Measurements from ENCODE around the gene FKBP2. TPM values are rescaled to one million over a fixed set of nuclear protein-coding genes. Genes with fewer than 3 reads are reported as not detected.
A peak's percentile ranks its signal among the peaks of the same experiment; 100 is the strongest.

FKBP2 gene
- polyA plus RNA-seq, 4 donors, result 76.2 to 109 (median 85.7) TPM

DNA sequence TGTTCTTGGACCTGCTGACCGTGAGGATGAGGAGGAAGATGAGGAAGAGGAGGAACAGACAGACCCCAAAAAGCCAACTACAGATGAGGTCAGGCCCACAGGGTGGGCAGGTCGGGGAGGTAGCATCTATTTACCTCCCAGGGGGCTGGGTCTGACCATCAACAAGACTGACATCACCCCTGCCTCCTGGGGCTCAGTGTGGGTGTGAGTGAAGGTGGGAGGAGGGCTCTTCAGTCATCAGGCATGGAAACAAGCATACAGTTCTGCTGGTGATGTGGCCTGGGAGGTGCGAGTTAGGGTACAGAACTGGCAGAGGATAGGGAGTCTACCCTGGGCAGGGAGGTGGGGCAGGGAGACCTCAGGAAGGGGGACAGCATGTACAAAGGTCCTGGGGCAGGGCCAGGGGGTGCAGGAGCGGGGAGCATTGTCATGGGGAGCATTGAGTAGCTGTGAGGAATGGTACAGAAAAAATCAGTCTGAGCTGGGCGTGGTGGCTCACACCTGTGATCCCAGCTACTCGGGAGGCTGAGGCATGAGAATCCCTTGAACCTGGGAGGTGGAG, 19.3 kb downstream of the FKBP2 start:
- no peak for DNase-seq (ENCODE audit: low read depth in 4 of 4, low spot score in 3 of 4)

GRCh38 chr11:64261556-64262080, 20.7 kb downstream of the FKBP2 start:
- DNase-seq (ENCODE audit: low read depth in 4 of 4, low spot score in 3 of 4), result no peak

DNA sequence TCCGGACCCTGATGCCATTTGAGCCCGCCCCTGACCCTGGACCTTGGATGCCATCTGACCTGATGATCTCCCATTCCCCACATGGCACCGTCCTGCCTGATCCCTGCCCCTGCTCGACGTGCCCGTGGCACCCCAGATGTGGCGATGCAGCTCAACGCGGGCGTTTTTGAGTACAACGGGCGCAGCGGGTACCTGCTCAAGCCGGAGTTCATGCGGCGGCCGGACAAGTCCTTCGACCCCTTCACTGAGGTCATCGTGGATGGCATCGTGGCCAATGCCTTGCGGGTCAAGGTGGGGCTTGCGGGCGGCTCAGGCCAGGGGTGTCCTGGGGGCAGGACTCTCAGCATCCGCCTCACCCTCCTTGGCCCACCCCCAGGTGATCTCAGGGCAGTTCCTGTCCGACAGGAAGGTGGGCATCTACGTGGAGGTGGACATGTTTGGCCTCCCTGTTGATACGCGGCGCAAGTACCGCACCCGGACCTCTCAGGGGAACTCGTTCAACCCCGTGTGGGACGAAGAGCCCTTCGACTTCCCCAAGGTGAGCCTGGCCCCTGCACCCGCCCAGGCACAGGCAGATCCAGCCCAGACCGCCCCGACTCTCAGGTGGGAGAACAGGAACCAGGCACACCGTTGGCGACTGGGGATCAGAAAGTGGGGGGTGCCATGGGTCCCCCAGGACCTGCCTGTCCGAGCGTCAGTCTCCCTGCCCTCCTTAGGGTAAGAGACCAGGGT, 21.5 kb downstream of the FKBP2 start:
- no peak for DNase-seq (ENCODE audit: low read depth in 4 of 4, low spot score in 3 of 4)

DNA sequence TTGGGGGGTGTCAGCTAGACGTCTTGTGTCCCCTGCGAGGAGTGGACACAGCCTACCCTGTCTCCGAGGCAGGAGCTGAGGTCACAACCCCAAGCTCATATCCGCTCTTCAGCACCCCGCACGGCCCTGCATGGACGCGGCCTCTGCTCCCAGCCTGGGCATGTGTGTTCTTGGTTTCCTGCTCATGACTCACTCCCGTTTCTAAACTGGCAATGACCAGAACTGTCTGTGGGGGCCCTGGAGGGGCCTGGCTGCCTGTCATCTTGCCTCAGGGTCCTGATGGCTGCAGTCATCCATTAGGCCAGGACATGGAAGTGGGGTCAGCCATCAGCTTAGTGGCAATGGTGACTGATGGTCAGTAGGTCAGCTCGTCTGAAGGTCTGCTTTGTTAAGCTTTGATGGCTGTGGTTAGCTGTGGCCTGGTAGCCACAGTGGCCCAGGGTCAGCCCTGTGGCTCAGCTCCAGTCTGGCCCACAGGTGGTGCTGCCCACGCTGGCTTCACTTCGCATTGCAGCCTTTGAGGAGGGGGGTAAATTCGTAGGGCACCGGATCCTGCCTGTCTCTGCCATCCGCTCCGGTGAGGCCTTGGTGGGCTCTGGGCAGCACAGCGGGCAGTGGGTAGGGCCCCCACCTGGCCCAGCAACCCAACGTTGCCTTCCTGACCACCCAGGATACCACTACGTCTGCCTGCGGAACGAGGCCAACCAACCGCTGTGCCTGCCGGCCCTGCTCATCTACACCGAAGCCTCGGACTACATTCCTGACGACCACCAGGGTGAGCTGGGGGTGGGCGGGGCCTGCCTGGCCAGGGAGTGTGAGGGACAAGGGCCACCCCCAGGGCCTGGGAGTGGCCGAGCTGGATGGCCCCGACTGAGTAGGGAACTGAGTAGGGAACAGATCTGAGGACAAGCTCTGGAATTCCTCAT, 22.4 kb downstream of the FKBP2 start:
- no peak for DNase-seq (ENCODE audit: low read depth in 4 of 4, low spot score in 3 of 4)

- no peak for DNase-seq (ENCODE audit: low read depth in 4 of 4, low spot score in 3 of 4)
Observed at GRCh38 chr11:64263947-64264317, 23.0 kb downstream of the FKBP2 start.

GRCh38 chr11:64264371-64264852, 23.5 kb downstream of the FKBP2 start:
- no peak for DNase-seq (ENCODE audit: low read depth in 4 of 4, low spot score in 3 of 4)

DNA sequence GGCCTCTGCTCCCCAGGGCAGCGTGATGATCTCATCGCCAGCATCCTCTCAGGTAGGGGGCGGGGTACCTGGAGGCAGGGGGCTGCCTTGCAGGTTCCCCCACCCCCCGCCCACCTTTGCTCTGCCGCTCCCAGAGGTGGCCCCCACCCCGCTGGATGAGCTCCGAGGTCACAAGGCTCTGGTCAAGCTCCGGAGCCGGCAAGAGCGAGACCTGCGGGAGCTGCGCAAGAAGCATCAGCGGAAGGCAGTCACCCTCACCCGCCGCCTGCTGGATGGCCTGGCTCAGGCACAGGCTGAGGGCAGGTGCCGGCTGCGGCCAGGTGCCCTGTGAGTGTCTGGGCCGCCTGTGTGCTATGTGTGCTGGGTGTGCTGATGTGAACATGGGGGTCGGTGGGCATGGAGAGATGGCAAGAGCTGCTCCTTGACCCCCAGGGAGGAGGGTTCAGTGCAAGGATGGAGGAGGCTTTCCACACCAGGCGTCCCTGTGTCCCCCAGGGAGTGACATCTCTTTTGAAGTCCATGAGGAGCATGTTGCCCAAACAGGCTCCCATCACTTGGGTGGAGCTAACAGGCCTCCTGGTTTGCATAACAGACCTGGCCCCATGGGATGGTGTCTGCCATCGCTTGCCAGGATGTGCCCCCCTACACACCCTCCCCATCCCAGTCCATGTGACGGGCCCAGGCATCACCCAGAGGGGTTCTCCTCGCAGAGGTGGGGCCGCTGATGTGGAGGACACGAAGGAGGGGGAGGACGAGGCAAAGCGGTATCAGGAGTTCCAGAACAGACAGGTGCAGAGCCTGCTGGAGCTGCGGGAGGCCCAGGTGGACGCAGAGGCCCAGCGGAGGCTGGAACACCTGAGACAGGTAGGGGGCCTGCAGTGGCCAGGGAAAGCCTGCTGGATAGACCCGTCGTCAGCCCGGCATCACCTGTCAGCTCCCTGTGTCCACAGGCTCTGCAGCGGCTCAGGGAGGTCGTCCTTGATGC, 24.6 kb downstream of the FKBP2 start:
- DNase-seq (ENCODE audit: low read depth in 4 of 4, low spot score in 3 of 4), result no peak

DNA sequence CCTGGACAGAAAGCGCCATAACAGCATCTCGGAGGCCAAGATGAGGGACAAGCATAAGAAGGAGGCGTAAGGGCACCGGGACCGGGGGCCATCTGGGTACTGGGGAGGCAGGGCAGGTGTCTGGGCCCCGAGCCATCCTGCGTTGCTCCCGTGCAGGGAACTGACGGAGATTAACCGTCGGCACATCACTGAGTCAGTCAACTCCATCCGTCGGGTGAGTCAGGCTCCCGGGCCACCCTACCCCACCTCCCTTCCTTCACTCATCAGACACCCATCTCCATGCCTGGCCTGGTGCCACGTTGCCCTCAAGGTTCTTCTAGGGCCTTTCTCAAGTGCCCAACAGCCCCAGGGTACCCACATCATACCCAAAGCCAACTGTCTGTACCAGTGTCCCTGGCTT, 25.4 kb downstream of the FKBP2 start:
- DNase-seq (ENCODE audit: low read depth in 4 of 4, low spot score in 3 of 4), result no peak

GRCh38 chr11:64267207-64267945, 26.5 kb downstream of the FKBP2 start:
- no peak for DNase-seq (ENCODE audit: low read depth in 4 of 4, low spot score in 3 of 4)

GRCh38 chr11:64268025-64268892, 27.4 kb downstream of the FKBP2 start:
- no peak for DNase-seq (ENCODE audit: low read depth in 4 of 4, low spot score in 3 of 4)

DNA sequence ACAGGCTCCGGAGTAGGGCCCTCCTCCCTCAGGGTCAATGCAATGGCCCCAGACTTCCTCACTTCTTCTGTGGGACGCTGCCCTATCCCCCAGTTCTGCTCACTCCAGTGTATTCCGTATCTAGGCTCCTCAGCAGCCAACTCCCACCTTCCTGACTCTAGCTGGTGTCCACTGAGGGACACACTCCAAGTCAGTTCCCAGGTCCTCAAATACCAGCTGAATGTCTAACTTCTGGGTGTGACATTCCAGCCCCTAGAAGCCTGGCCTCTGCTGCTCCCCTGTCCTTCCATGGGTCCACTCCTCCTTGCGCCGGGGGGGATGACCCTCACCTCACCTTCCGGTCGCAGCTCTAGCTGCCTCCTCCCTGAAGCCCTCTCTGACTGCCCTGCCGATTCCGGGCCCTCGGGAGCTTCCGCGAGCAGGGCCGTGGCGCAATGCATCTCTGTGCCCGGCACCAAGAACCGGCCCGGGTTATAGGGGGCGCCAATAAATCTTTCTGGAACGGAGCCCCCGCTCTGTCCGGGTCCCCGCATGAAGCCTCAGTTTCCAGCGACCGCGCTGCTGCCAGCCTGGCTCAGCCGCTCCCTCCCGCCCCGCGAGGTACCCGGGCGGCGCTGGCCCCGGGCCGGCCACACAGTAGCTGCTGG, 28.1 kb downstream of the FKBP2 start:
- DNase-seq (ENCODE audit: low read depth in 4 of 4, low spot score in 3 of 4), result no peak

- peak; percentile 98 to 99 (median 98) for DNase-seq (ENCODE audit: low read depth in 4 of 4, low spot score in 3 of 4)
Observed at GRCh38 chr11:64269540-64270220, 28.8 kb downstream of the FKBP2 start.

DNA sequence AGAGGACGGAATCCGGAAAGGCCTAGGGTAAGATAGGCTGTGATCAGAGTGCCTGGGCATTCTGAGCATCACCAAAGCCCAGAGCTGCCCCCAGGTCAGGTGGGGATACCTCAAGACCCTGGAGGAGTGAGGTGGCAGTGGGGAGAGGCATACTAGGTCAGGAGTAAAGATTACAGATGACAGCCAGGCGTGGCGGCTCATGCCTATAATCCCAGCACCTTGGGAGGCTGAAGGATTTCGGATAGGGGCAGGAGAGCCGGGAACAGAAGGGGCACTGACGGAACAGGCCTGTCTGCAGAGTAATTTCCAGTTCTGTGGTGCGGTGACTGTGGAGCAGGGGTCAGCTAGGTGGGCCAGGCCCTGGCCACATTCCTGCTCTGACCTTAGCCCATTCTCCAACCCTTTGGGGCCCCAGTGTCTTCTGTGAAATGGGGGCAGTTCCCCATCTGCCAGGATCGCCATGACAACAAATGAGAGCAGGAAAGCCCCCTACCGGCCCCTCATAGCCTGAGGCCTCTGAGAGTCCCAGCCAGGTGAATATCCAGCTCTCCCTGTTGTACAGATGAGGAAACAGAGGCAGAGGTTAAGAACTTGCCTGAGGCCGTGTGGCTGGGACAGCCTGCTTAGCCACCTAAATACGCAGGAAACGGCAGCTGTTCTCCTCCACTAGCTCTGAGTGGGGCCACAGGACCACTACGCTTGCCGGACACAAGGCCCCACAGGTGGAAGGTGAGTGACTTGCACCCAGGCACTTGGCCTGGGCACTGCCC, 34.3 kb downstream of the FKBP2 start:
- no peak for DNase-seq (ENCODE audit: low read depth in 4 of 4, low spot score in 3 of 4)

GRCh38 chr11:64275841-64276240, 34.9 kb downstream of the FKBP2 start:
- DNase-seq (ENCODE audit: low read depth in 4 of 4, low spot score in 3 of 4), result no peak

- DNase-seq (ENCODE audit: low read depth in 4 of 4, low spot score in 3 of 4), result no peak
Observed at GRCh38 chr11:64276653-64277431, 35.9 kb downstream of the FKBP2 start.
